Right cardiac atrium (tissue), 5 donors: ENCODE data around the gene OR1I1. TPM values are rescaled to one million over a fixed set of nuclear protein-coding genes. Genes with fewer than 3 reads are reported as not detected.

ENCODE experiments used
- ATAC-seq, 2 donors: fragments of 200-7000 bp; cut with Tn5 transposase; one replicate each; pipeline versions ENCODE4 v1.8.0 to v1.9.1; 2020; ENCODE audit warnings: moderate library complexity in 2 of 2, mild to moderate bottlenecking in 1 of 2
- DNase-seq, 3 donors: peaks; one replicate each; pipeline ENCODE4 v3.0.0-alpha.2; 2020
- H3K27ac ChIP-seq: one replicate; pipeline ENCODE4 v1.5.1; 2013; ENCODE audit warnings: mild to moderate bottlenecking, low read length, control low read depth, moderate library complexity
- H3K27me3 ChIP-seq: one replicate; pipeline ENCODE4 v1.6.1; 2013; ENCODE audit not compliant: control insufficient read depth, insufficient read depth
- H3K4me1 ChIP-seq: one replicate; pipeline ENCODE4 v1.6.1; 2013; ENCODE audit warnings: low read length; ENCODE audit not compliant: control insufficient read depth, insufficient read depth
- H3K4me3 ChIP-seq: one replicate; pipeline ENCODE4 v1.5.1; 2013; ENCODE audit warnings: low read length, control low read depth
- H3K9me3 ChIP-seq: one replicate; pipeline ENCODE4 v1.6.1; 2013; ENCODE audit warnings: low read length; ENCODE audit not compliant: control insufficient read depth
- WGBS: extraction: QIAGEN DNeasy Blood & Tissue Kit; methylation state at CpG from one replicate; pipeline ENCODE4 v1.1.7; 2013; 5-methylcytosine and 5-hydroxymethylcytosine counted together
- intact Hi-C, 4 donors: fragments of 100-400 bp; cut with DNase I; formaldehyde crosslinking; loops; one replicate each; pipeline versions ENCODE4 v1.11.0 to v1.14.0; 2022 to 2023
- polyA plus RNA-seq: library from polyadenylated mRNA; stranded (reverse); fragments of 200-250 nt; gene quantifications from one replicate; pipeline ENCODE4 v1.2.3, GENCODE V29; 2013
- total RNA-seq, 4 donors: library from RNA; stranded (reverse); fragmentation: NEBNext Ultra II Directional; extraction: Animal tissue kit (Norgen Biotek cat#: 25700); gene quantifications; one replicate each; pipeline ENCODE4 v1.2.1, GENCODE V29; 2021
- donor health status: healthy with polysubstance abuse.
- donor health status: DM: no; HTN: yes; CAD: no.
- donor health status: DM: no; HTN: no; CAD: no.
- donor health status: DM: no; HTN: yes; CAD: no; lungs with severe emphysema.
- donor health status: DM: yes; HTN: yes; CAD: no.

Gene OR1I1
- total and polyA plus RNA-seq, 5 donors, result not detected

- H3K27ac ChIP-seq, result no peak overlapping the region
- intact Hi-C loops, result no loop called here
- H3K4me1 ChIP-seq, result peaks cover 6% of the 10 kb centered on the region
- DNase-seq, result no peak
- ATAC-seq, result no peak
- H3K9me3 ChIP-seq, result no peaks in the 10 kb centered on the region
- H3K4me3 ChIP-seq, result no peak overlapping the region
- 80% methylated on average over 6 of the region's 6 CpGs for WGBS
- no peaks in the 10 kb centered on the region for H3K27me3 ChIP-seq
Observed at GRCh38 chr19:15128162-15128770, 46.3 kb downstream of the OR1I1 start.

DNA sequence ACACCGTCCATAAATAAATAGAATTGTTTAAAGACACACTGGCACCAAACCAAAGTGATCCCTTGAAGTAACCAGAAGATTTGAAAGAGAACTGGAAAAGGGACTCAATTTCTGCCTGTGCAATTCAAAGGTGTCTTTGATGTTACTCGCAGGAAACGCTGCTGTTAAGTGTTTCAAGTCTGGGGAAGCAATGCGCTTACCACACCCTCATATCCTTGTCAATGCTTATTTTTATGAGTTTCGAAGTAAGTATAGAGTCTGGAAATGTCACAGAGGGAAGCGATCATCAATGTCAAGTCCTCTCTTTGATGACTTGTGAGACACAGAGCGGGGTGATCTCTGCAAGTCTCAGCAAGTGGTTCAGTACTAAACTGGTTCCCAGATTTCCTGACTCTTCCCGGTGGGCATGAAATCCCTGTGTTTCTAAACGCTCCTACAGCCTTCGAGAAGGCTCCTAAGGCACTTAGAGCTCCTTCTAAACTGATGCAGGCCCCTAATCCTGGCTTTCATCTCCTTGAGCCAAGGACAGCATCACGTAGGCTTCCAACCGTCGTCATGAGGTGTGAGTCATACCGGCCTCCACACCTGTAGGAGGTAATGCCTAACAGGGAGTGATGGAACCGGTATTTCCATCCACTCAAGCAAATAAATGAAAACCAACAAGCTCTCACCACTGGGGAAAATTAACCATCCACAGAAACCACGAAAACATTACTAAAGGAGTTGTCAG lies 48.0 kb downstream of the OR1I1 start:
- intact Hi-C loops, result no loop called here
- Histone ChIP-seq H3K27me3 (no peaks in the 10 kb centered on the region), H3K4me1 (no peaks in the 10 kb centered on the region), H3K9me3 (no peaks in the 10 kb centered on the region), H3K27ac (no peak overlapping the region), H3K4me3 (no peak overlapping the region)
- DNase-seq (no peak), ATAC-seq (no peak)
- 74% methylated on average over 16 of the region's 16 CpGs for WGBS

GRCh38 chr19:15136234-15136954 lies 54.4 kb downstream of the OR1I1 start:
- 71% methylated on average over 2 of the region's 2 CpGs for WGBS
- intact Hi-C loops, result no loop called here
- no peaks in the 10 kb centered on the region for H3K27me3 ChIP-seq

GRCh38 chr19:15137777-15138176 lies 55.8 kb downstream of the OR1I1 start:
- intact Hi-C loops, result no loop called here
- no peaks in the 10 kb centered on the region for H3K4me1 ChIP-seq
- DNase-seq, result no peak

More at GRCh38 chr19:15136234-15136954, 54.4 kb downstream of the OR1I1 start:
- Histone ChIP-seq H3K9me3 (no peaks in the 10 kb centered on the region), H3K27ac (no peak overlapping the region), H3K4me3 (no peak overlapping the region), H3K4me1 (no peaks in the 10 kb centered on the region)
- ATAC-seq, result no peak
- no peak for DNase-seq

DNA sequence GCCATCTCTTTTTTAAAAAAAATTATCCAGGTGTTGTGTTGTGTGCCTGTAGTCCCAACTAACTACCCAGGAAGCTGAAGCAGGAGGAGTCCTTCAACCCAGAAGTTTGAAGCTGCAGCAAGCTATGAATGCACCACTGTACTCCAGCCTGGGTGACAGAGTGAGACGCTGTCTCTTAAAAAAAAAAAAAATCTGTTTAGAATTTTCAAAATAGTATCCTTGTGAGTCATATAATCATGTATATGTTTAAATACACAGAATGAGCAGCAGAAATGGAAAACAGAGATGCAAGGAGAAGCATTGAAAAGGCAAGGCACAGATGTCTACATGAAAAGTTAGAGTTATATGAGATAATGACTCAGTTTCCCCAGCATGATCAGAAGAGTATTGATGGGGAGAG lies 56.4 kb downstream of the OR1I1 start:
- Histone ChIP-seq H3K4me3 (no peak overlapping the region), H3K9me3 (no peaks in the 10 kb centered on the region), H3K4me1 (no peaks in the 10 kb centered on the region), H3K27ac (no peak overlapping the region), H3K27me3 (no peaks in the 10 kb centered on the region)
- 84% methylated on average over 1 of the region's 1 CpG for WGBS
- no peak for ATAC-seq
- no peak for DNase-seq
- intact Hi-C loops, result no loop called here

More at GRCh38 chr19:15137777-15138176, 55.8 kb downstream of the OR1I1 start:
- Histone ChIP-seq H3K27ac (no peak overlapping the region), H3K9me3 (no peaks in the 10 kb centered on the region), H3K4me3 (no peak overlapping the region), H3K27me3 (no peaks in the 10 kb centered on the region)
- ATAC-seq, result no peak

- ATAC-seq (no peak), DNase-seq (no peak)
- Histone ChIP-seq H3K9me3 (no peaks in the 10 kb centered on the region), H3K4me1 (no peaks in the 10 kb centered on the region), H3K27me3 (no peaks in the 10 kb centered on the region), H3K27ac (no peak overlapping the region), H3K4me3 (no peak overlapping the region)
- intact Hi-C loops, result no loop called here
- WGBS, result 96% methylated on average over 25 of the region's 25 CpGs
Observed at GRCh38 chr19:15141143-15141542, 59.1 kb downstream of the OR1I1 start.

DNA sequence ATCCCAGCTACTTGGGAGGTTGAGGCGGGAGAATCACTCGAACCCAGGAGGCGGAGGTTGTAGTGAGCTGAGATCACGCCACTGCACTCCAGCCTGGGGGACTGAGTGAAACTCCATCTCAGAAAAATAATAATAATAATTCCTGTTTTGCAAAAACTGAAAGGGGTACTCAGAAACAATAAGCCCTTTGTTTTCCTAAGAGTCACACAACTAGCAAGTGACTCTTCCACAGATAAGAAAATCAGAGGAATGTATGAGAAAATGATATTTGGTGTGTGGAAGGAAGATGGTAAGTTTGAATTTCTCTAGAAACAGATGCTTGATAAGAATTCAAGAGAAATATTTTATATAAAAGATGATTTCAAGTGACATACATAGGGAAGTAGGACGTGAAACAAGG lies 60.3 kb downstream of the OR1I1 start:
- DNase-seq (no peak), ATAC-seq (no peak)
- H3K4me1 ChIP-seq, result no peaks in the 10 kb centered on the region
- H3K4me3 ChIP-seq, result no peak overlapping the region
- no peak overlapping the region for H3K27ac ChIP-seq
- intact Hi-C loops, result no loop called here
- no peaks in the 10 kb centered on the region for H3K9me3 ChIP-seq
- no peaks in the 10 kb centered on the region for H3K27me3 ChIP-seq
- WGBS, result 68% methylated on average over 5 of the region's 5 CpGs

Other genes starting within 250 kb of the OR1I1 start
- gene OR7A5, start 247.0 kb upstream of the OR1I1 start, total RNA-seq, result not detected
- gene OR7A5, start 247.0 kb upstream of the OR1I1 start, polyA plus RNA-seq, result 0.02 TPM
- not detected for gene OR7C1, start 247.0 kb upstream of the OR1I1 start, total RNA-seq
- 0.05 TPM for gene OR7C1, start 247.0 kb upstream of the OR1I1 start, polyA plus RNA-seq
- not detected for gene OR7A10, start 233.3 kb upstream of the OR1I1 start, total RNA-seq
- gene OR7A10, start 233.3 kb upstream of the OR1I1 start, polyA plus RNA-seq, result not detected
- not detected for gene OR7A17, start 196.1 kb upstream of the OR1I1 start, total RNA-seq
- not detected for gene OR7A17, start 196.1 kb upstream of the OR1I1 start, polyA plus RNA-seq
- not detected for gene OR7C2, start 140.7 kb upstream of the OR1I1 start, total RNA-seq
- not detected for gene OR7C2, start 140.7 kb upstream of the OR1I1 start, polyA plus RNA-seq
- gene SLC1A6, start 102.3 kb upstream of the OR1I1 start, total RNA-seq, result not detected
- gene SLC1A6, start 102.3 kb upstream of the OR1I1 start, polyA plus RNA-seq, result not detected
- gene CASP14, start 32.7 kb upstream of the OR1I1 start, total RNA-seq, result not detected
- not detected for gene CASP14, start 32.7 kb upstream of the OR1I1 start, polyA plus RNA-seq
- 10 to 100 TPM; 15.2 to 20.9 (median 16.5) TPM for gene SYDE1, start 25.2 kb downstream of the OR1I1 start, total RNA-seq
- gene SYDE1, start 25.2 kb downstream of the OR1I1 start, polyA plus RNA-seq, result 11.3 TPM
- gene NOTCH3, start 118.8 kb downstream of the OR1I1 start, total RNA-seq, result 10 to 100 TPM; 11.3 to 22.1 (median 17.2) TPM
- 10.9 TPM for gene NOTCH3, start 118.8 kb downstream of the OR1I1 start, polyA plus RNA-seq
- under 1 TPM in 2 of 4 donors, not detected in 2; 0.11 to 0.17 TPM for gene EPHX3, start 150.2 kb downstream of the OR1I1 start, total RNA-seq
- gene EPHX3, start 150.2 kb downstream of the OR1I1 start, polyA plus RNA-seq, result 0.09 TPM